Inflammatory macrophage treated with lipopolysaccharide for 1 hour (primary cell): ENCODE data around the gene ABI1.

Source experiments
- DNase-seq, 2 donors: peaks; one replicate each; pipeline ENCODE4 v3.0.0-alpha.2; 2020 to 2022

The ABI1 gene

DNA sequence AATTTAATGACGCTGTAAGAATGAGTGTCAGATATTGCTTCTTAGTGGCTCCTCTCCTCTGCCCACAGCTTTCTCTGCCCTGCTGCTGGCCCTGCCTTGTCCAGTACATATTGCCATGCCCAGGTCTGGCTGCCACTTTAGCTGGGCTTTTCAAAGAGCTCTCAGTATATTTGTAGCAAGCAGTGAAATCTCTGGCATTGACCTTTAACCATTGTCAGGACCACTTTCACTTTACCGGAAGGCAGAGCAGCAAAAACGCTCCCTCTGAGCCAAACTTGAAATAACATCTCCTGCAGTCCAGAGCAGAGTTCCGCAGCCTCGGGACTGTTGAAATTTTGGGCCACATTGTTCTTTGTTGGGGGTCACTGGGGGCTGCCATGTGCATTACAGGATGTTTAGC, 149.4 kb downstream of the ABI1 start:
- no peak for DNase-seq

GRCh38 chr10:26706936-26707335, 153.8 kb downstream of the ABI1 start:
- no peak for DNase-seq

- peak; percentile 77 to 96 for DNase-seq
Measured at GRCh38 chr10:26706206-26706605, 154.6 kb downstream of the ABI1 start.

- no peak for DNase-seq
Measured at GRCh38 chr10:26703974-26704373, 156.8 kb downstream of the ABI1 start.

- DNase-seq: no peak
Measured at GRCh38 chr10:26703096-26703495, 157.7 kb downstream of the ABI1 start.

DNA sequence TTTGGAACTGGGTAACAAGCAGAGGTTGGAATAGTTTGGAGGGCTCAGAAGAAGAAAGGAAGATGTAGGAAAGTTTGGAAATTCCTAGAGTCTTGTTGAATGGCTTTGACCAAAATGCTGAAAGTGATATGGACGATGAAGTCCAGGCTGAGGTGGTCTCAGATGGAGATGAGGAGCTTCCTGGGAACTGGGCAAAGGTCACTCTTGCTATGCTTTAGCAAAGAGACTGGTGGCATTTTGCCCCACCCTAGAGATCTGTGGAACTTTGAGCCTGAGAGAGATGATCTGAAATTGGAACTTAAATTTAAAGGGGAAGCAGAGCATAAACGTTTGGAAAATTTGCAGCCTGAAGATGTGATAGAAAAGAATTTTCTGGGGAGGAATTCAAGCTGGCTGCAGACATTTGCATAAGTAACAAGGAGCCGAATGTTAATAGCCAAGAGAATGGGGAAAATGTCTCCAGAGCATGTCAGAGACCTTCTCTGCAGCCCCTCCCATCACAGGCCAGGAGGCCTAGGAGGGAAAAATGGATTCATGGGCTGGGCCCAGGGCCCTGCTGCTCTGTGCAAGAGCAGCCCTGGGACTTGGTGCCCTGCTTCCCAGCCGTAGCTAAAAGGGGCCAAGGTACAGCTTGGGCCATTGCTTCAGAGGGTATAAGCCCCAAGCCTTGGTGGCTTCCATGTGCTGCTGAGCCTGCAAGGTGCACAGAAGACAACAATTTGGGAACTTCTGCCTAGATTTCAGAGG, 159.7 kb downstream of the ABI1 start:
- DNase-seq: no peak

DNA sequence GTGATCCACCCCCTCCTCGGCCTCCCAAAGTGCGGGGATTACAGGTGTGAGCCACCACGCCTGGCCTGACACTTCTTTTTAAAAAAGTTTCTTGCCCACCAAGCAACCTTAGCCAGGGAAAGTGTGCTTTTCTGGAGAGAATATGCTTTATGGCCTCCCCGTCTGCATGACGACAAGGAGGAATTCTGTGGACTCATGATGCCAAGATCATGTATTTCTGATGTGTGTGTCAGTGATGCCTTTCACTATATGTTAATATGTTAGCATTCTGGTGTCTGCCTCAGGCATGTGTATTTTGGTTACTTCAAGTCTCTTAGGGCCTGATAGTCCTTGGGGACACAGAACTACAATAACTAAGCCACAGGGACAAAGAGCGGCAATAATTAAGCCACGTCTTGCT, 161.1 kb downstream of the ABI1 start:
- DNase-seq: no peak

DNA sequence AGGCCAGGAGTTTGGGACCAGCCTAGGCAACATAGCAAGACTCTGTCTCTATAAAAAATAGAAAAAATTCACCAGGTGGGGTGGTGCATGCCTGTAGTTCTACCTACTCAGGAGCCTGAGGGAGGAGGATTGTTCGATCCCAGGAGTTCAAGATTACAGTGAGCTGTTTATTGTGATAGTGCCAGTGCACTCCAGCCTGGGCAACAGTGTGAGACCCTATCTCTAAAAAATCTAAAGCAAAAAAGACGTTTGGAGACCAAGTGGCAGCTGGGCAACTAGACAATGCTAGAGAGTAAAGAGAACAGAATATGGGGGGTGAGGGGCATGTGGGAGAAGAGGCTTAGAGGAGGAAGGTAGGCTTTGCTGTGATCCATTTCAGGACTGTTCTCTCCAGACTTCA, 161.8 kb downstream of the ABI1 start:
- no peak for DNase-seq

- no peak for DNase-seq
Measured at GRCh38 chr10:26697922-26698608, 162.7 kb downstream of the ABI1 start.

- peak; percentile 94 to 96 for DNase-seq
Measured at GRCh38 chr10:26697163-26697921, 163.4 kb downstream of the ABI1 start, which contains the start of gene PDSS1. PDSS1 (plus strand) TSS chr10:26697701; CDS start chr10:26697712, 11 bp downstream.

- peak in 1 of 2 donors; percentile 37 for DNase-seq
Measured at GRCh38 chr10:26696786-26697162, 164.0 kb downstream of the ABI1 start.
